ENCODE data around the gene ERVV-1. TPM values are rescaled to one million over a fixed set of nuclear protein-coding genes. Genes with fewer than 3 reads are reported as not detected.

The ERVV-1 gene
- polyA plus RNA-seq, 1 of the 3 experiments (the other 2 are of a cell fraction) = not detected

- TF ChIP-seq NRF1 (IDR thresholded peaks at IDR 0.05; ENCODE audit: low read depth, low read length) (no peak), SMC3 (IDR thresholded peaks at IDR 0.05; ENCODE audit: low read depth, low read length) (no peak), MEF2A (IDR thresholded peaks at IDR 0.05; ENCODE audit: borderline replicate concordance, low read depth) (no peak), GATA2 (CRISPR knock-in tag; IDR thresholded peaks at IDR 0.05) (no peak), RCOR1 (IDR thresholded peaks at IDR 0.05; ENCODE audit: low read length) (no peak), RAD21 (IDR thresholded peaks at IDR 0.05; ENCODE audit: low read length) (no peak), RXRA (IDR thresholded peaks at IDR 0.05; ENCODE audit: borderline replicate concordance, low read depth) (no peak), CHD2 (IDR thresholded peaks at IDR 0.05; ENCODE audit: low read length, partially characterized antibody) (no peak), TEAD4 (IDR thresholded peaks at IDR 0.05; ENCODE audit: borderline replicate concordance, insufficient read depth) (no peak), YY1 (IDR thresholded peaks at IDR 0.05; ENCODE audit: low read depth) (no peak), EZH2phosphoT487 (IDR thresholded peaks at IDR 0.05; ENCODE audit: borderline replicate concordance, low read depth) (no peak)
- TF ChIP-seq, protein P1, sequence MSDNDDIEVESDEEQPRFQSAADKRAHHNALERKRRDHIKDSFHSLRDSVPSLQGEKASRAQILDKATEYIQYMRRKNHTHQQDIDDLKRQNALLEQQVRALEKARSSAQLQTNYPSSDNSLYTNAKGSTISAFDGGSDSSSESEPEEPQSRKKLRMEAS (IDR thresholded peaks at IDR 0.05; ENCODE audit: low read depth) = no peak
- TF ChIP-seq, protein P2, sequence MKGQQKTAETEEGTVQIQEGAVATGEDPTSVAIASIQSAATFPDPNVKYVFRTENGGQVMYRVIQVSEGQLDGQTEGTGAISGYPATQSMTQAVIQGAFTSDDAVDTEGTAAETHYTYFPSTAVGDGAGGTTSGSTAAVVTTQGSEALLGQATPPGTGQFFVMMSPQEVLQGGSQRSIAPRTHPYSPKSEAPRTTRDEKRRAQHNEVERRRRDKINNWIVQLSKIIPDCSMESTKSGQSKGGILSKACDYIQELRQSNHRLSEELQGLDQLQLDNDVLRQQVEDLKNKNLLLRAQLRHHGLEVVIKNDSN (IDR thresholded peaks at IDR 0.05; ENCODE audit: borderline replicate concordance, low read depth) = no peak
- Histone ChIP-seq H3K27ac (ENCODE audit: low read depth in 2 of 2, low read length in 1 of 2) (no peak overlapping the region), H3K79me2 (ENCODE audit: insufficient read depth) (no peaks in the 10 kb centered on the region), H3K4me3 (ENCODE audit: low read depth in 2 of 2, low read length in 1 of 2) (no peak overlapping the region), H3K4me2 (no peak overlapping the region), H3K27me3 (ENCODE audit: insufficient read depth) (no peaks in the 10 kb centered on the region), H3K9ac (no peak overlapping the region), H3K9me2 (no peaks in the 10 kb centered on the region), H3K4me1 (ENCODE audit: control insufficient read depth in 1 of 2, insufficient read depth in 2 of 2, low read depth in 1 of 2, low read length in 1 of 2) (peaks cover 3 to 4% of the 10 kb centered on the region in 2 experiments; a peak in 2 of 4 replicates), H3K36me3 (replicated peaks in 1 of 2; ENCODE audit: control insufficient read depth in 1 of 2, insufficient read depth in 2 of 2, low read length in 1 of 2) (no peaks in the 10 kb centered on the region), H2AFZ (ENCODE audit: low read depth) (no peak overlapping the region), H3K9me3 (no peaks in the 10 kb centered on the region), H3F3A (replicated peaks; ENCODE audit: insufficient read depth) (no peaks in the 10 kb centered on the region), H4K20me1 (ENCODE audit: insufficient read depth) (no peaks in the 10 kb centered on the region)
- CTCF ChIA-PET = no interaction called here
- no peak for DNase-seq
- 44% methylated on average over 5 of the region's 5 CpGs for WGBS (ENCODE audit: low lambda C conversion rate)
- POLR2A ChIA-PET = no interaction called here
Measured at GRCh38 chr19:52988506-52988905, 25.2 kb upstream of the ERVV-1 start.

GRCh38 chr19:52990759-52991418, 22.8 kb upstream of the ERVV-1 start:
- WGBS (ENCODE audit: low lambda C conversion rate) = 75% methylated on average over 16 of the region's 16 CpGs
- Histone ChIP-seq H3K9me2 (no peaks in the 10 kb centered on the region), H3K4me3 (ENCODE audit: low read depth in 2 of 2, low read length in 1 of 2) (no peak overlapping the region), H3K36me3 (replicated peaks in 1 of 2; ENCODE audit: control insufficient read depth in 1 of 2, insufficient read depth in 2 of 2, low read length in 1 of 2) (no peaks in the 10 kb centered on the region), H3K9ac (no peak overlapping the region), H3K4me1 (ENCODE audit: control insufficient read depth in 1 of 2, insufficient read depth in 2 of 2, low read depth in 1 of 2, low read length in 1 of 2) (peaks cover 3 to 4% of the 10 kb centered on the region in 2 experiments; a peak in 2 of 4 replicates), H3K27me3 (ENCODE audit: insufficient read depth) (no peaks in the 10 kb centered on the region), H2AFZ (ENCODE audit: low read depth) (no peak overlapping the region), H3K79me2 (ENCODE audit: insufficient read depth) (no peaks in the 10 kb centered on the region), H3K9me3 (no peaks in the 10 kb centered on the region), H4K20me1 (ENCODE audit: insufficient read depth) (no peaks in the 10 kb centered on the region), H3K4me2 (peak overlapping the region; percentile 23; the same call in 1 of the 2 replicates), H3F3A (replicated peaks; ENCODE audit: insufficient read depth) (peaks cover 3% of the 10 kb centered on the region), H3K27ac (ENCODE audit: low read depth in 2 of 2, low read length in 1 of 2) (peak overlapping the region in 1 of 2 experiments; percentile 74; a peak in 2 of 4 replicates)
- no peak for DNase-seq
- no peak for TF ChIP-seq RAD21 (IDR thresholded peaks at IDR 0.05; ENCODE audit: low read length)
- no peak for TF ChIP-seq YY1 (IDR thresholded peaks at IDR 0.05; ENCODE audit: low read depth)
- TF ChIP-seq GATA2 (CRISPR knock-in tag; IDR thresholded peaks at IDR 0.05) = no peak
- TF ChIP-seq, protein P3, sequence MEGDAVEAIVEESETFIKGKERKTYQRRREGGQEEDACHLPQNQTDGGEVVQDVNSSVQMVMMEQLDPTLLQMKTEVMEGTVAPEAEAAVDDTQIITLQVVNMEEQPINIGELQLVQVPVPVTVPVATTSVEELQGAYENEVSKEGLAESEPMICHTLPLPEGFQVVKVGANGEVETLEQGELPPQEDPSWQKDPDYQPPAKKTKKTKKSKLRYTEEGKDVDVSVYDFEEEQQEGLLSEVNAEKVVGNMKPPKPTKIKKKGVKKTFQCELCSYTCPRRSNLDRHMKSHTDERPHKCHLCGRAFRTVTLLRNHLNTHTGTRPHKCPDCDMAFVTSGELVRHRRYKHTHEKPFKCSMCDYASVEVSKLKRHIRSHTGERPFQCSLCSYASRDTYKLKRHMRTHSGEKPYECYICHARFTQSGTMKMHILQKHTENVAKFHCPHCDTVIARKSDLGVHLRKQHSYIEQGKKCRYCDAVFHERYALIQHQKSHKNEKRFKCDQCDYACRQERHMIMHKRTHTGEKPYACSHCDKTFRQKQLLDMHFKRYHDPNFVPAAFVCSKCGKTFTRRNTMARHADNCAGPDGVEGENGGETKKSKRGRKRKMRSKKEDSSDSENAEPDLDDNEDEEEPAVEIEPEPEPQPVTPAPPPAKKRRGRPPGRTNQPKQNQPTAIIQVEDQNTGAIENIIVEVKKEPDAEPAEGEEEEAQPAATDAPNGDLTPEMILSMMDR (IDR thresholded peaks at IDR 0.05) = no peak
- TF ChIP-seq, protein P4, sequence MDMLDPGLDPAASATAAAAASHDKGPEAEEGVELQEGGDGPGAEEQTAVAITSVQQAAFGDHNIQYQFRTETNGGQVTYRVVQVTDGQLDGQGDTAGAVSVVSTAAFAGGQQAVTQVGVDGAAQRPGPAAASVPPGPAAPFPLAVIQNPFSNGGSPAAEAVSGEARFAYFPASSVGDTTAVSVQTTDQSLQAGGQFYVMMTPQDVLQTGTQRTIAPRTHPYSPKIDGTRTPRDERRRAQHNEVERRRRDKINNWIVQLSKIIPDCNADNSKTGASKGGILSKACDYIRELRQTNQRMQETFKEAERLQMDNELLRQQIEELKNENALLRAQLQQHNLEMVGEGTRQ (IDR thresholded peaks at IDR 0.05; ENCODE audit: borderline replicate concordance, low read depth, low read length) = no peak
- no peak for TF ChIP-seq FOXJ3 (CRISPR knock-in tag; IDR thresholded peaks at IDR 0.05)
- no peak for TF ChIP-seq MEF2A (IDR thresholded peaks at IDR 0.05; ENCODE audit: borderline replicate concordance, low read depth)
- TF ChIP-seq, protein P2 (IDR thresholded peaks at IDR 0.05; ENCODE audit: borderline replicate concordance, low read depth) = no peak
- ChIA-PET CTCF (no interaction called here), POLR2A (no interaction called here)

Data from SK-N-SH (cell line).